Lower leg skin (tissue), 4 donors: Measurements from ENCODE around the gene GBP4. TPM values are rescaled to one million over a fixed set of nuclear protein-coding genes. Genes with fewer than 3 reads are reported as not detected.

ENCODE experiments used
- DNase-seq, 2 donors: peaks; one replicate each; pipeline ENCODE4 v3.0.0-alpha.2; 2019; ENCODE audit warnings: low spot score in 2 of 2
- H3K4me3 ChIP-seq: fragments of 200-600 bp; sonication (generic); 2 replicates; pipeline ENCODE4 v1.5.1; 2017; ENCODE audit warnings: mild to moderate bottlenecking, low read depth; ENCODE audit not compliant: poor library complexity, severe bottlenecking
- POLR2A ChIP-seq, 2 donors: fragments of 450-650 bp; IDR thresholded peaks; one replicate each; pipeline ENCODE4 v1.6.1; 2016 to 2017; ENCODE audit warnings: antibody characterized with exemption in 2 of 2, mild to moderate bottlenecking in 1 of 2, moderate library complexity in 1 of 2
- WGBS, 2 donors: methylation state at CpG; one replicate each; pipeline ENCODE4 v1.1.5; 2018; 5-methylcytosine and 5-hydroxymethylcytosine counted together
- intact Hi-C: fragments of 100-400 bp; cut with DNase I; formaldehyde crosslinking; loops from one replicate; pipeline ENCODE4 v1.15.0; 2023; ENCODE audit warnings: low total_unique reads
- total RNA-seq, 4 donors: library from RNA; depleted of rRNA; stranded (reverse); fragments of >200 nt; gene quantifications; one replicate each; pipeline ENCODE4 v1.1.0, GENCODE V29; 2016
- TF ChIP-seq, protein P1 (sequence below), 3 donors: fragments of 450-650 bp; IDR thresholded peaks; one replicate each; pipeline ENCODE4 v1.5.1; 2016; ENCODE audit warnings: antibody characterized with exemption in 3 of 3, mild to moderate bottlenecking in 3 of 3, moderate library complexity in 2 of 3

Gene GBP4
- total RNA-seq, 4 donors from 2014 or later = 0.46 to 4.6 (median 3.2) TPM

DNA sequence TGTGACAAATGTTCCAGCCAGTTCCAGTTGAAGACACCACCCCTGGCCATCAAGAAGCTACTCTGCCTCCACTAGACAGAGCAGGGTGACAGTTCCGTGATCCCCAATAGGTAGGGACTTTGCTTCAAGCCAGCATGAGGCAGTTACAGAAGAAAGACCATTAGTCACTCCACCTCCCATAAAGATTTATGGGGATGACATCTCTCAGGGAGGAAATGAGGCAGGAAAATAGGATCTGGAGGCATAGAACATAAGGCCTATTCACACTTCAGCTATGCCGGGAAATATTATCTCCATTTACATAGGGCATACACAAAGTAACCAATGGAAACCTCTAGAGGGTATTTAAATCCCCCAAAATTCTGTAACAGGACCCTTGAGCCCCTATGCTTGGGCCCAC is 19.4 kb downstream of the GBP4 start:
- DNase-seq = no peak
- TF ChIP-seq, protein P1, sequence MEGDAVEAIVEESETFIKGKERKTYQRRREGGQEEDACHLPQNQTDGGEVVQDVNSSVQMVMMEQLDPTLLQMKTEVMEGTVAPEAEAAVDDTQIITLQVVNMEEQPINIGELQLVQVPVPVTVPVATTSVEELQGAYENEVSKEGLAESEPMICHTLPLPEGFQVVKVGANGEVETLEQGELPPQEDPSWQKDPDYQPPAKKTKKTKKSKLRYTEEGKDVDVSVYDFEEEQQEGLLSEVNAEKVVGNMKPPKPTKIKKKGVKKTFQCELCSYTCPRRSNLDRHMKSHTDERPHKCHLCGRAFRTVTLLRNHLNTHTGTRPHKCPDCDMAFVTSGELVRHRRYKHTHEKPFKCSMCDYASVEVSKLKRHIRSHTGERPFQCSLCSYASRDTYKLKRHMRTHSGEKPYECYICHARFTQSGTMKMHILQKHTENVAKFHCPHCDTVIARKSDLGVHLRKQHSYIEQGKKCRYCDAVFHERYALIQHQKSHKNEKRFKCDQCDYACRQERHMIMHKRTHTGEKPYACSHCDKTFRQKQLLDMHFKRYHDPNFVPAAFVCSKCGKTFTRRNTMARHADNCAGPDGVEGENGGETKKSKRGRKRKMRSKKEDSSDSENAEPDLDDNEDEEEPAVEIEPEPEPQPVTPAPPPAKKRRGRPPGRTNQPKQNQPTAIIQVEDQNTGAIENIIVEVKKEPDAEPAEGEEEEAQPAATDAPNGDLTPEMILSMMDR (IDR thresholded peaks at IDR 0.05) = no peak
- TF ChIP-seq POLR2A (IDR thresholded peaks at IDR 0.05) = no peak
- intact Hi-C loops = no loop called here
- no peak overlapping the region for H3K4me3 ChIP-seq
- 80 to 92% methylated on average over 2 of the region's 2 CpGs for WGBS, 2 donors

DNA sequence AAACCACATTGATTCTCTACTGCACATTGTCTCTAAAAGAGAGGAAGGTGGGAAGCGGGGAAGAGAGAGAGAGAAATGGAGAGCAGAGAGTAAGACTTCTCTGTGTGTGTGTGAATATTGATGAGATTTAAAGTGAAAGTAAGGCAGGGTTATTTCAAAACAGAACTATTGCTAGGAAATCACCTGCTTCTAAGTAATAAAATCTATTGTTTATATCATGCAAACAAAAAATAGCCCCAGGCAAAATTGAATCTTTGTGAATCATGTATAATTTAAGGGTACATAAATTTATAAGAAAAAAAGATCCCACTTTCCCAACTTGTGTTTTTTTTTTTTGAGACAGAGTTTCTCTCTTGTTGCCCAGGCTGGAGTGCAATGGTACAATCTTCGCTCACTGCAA is 21.8 kb downstream of the GBP4 start:
- intact Hi-C loops = no loop called here
- WGBS, 2 donors = 94 to 97% methylated on average over 2 of the region's 2 CpGs
- TF ChIP-seq, protein P1 (IDR thresholded peaks at IDR 0.05) = no peak
- DNase-seq = no peak
- no peak overlapping the region for H3K4me3 ChIP-seq

DNA sequence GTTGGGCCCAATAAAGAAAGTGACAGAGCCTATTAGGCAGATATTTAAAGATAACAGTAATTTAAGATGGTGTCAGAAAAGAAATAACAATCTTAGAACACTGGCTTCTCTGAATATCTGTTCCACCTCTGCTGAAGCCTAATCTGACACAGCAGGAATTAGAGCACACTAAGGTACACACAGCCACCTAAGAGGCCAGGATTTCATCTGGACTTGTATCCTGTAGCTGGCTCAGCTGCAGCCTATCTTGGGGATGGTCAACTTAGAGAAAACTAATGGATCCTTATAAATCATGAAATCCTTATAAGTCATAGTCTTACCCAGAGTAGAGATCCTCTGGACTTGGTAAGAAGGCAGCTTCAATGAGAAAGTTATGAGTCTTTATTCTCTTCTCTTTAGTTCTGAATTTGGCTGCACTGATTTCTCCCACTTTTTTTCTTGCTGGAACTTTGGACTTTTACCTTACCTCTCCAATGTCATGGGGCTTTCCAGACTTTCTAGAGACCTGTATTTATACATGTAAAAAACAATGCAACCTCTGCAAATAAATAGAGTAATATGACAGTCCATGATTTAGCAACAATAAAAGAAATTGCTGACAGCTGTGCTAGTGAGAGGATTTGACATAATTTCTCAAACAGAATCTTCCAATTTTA is 23.0 kb downstream of the GBP4 start, which contains the start of gene GBP7:
Gene GBP7, minus strand, starts transcription at position 403 of the 656 bp plus-strand sequence. CDS start 4,068 bp downstream, outside the sequence.
- intact Hi-C loops = no loop called here
- H3K4me3 ChIP-seq = no peak within 1 kb of the TSS
- TF ChIP-seq, protein P1 (IDR thresholded peaks at IDR 0.05) = no peak
- no peak for TF ChIP-seq POLR2A (IDR thresholded peaks at IDR 0.05)

DNA sequence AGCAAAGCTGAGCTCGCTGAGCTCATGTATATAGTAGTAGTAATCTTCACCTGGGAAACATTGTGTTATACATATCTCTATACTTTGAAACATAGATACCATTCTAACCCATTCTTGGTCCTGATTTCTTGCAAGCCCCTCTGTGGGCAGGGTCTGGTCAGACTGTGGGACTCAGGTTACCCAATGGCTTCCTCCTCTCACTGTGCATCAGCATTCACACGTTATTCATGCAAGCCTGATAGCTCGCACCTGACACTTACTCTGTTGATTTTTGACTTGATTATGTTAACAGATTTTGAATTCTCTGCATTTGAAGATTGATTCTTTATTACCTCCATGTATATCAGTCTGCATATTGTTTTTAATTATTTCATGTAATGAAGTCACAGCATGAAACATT is 24.3 kb downstream of the GBP4 start:
- no peak overlapping the region for H3K4me3 ChIP-seq
- WGBS, 2 donors = 87 to 89% methylated on average over 3 of the region's 3 CpGs
- TF ChIP-seq, protein P1 (IDR thresholded peaks at IDR 0.05) = no peak
- no peak for TF ChIP-seq POLR2A (IDR thresholded peaks at IDR 0.05)
- DNase-seq = no peak
- intact Hi-C loops = no loop called here

More for the DNA sequence above, 23.0 kb downstream of the GBP4 start, which contains the start of gene GBP7:
- no peak for DNase-seq

DNA sequence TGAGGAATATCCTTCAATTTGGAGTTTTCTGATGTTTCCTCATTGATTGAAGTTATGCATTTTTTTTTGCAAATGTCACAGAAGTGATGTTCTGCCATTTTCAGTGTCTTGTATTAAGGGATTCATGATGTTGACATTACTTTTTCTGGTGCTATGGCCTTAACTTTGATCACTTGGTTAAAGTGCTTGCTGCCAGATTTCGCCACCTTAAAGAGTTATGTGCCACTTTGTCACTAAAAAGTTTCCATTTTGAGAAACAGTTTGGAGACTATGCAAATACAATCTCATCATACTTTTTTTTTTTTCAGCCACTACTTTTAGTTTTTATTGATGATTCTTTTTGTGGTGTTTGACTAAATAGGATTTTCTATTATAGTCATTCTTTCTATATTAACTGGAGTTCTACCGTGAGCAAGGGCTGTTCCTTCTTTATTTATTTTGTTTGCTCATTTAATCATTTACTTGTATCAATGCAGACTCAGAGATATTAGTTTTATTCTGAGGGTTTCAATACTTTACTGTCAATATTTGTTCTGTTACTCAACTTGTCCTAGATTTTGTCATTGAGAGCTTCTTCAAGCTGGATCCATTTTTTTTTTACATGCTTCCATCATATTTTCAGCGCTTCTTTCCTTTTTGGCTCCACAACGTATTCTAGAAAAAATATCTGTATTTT is 26.1 kb downstream of the GBP4 start:
- TF ChIP-seq, protein P1 (IDR thresholded peaks at IDR 0.05) = no peak
- no peak for TF ChIP-seq POLR2A (IDR thresholded peaks at IDR 0.05)
- no peak overlapping the region for H3K4me3 ChIP-seq
- WGBS, 2 donors = 93 to 98% methylated on average over 4 of the region's 4 CpGs
- DNase-seq = no peak
- intact Hi-C loops = no loop called here
